AG09319 (cell line): ENCODE data around the gene LDAH.

Experiments
- DNase-seq: peaks from one replicate; pipeline ENCODE4 v3.0.0-alpha.2; 2010; ENCODE audit warnings: low read depth; ENCODE audit errors: extremely low read depth
- CTCF ChIP-seq: IDR thresholded peaks from 2 replicates; pipeline ENCODE4 v1.5.1; 2011; ENCODE audit warnings: low read depth, mild to moderate bottlenecking, inconsistent platforms, low read length, moderate library complexity

Gene LDAH

GRCh38 chr2:20759487-20759886, 63.4 kb downstream of the LDAH start:
- TF ChIP-seq CTCF = no peak
- no peak for DNase-seq

- no peak for DNase-seq
- TF ChIP-seq CTCF = no peak
Measured at GRCh38 chr2:20758997-20759396, 63.9 kb downstream of the LDAH start.

- no peak for DNase-seq
- no peak for TF ChIP-seq CTCF
Measured at GRCh38 chr2:20757405-20758090, 65.4 kb downstream of the LDAH start.

DNA sequence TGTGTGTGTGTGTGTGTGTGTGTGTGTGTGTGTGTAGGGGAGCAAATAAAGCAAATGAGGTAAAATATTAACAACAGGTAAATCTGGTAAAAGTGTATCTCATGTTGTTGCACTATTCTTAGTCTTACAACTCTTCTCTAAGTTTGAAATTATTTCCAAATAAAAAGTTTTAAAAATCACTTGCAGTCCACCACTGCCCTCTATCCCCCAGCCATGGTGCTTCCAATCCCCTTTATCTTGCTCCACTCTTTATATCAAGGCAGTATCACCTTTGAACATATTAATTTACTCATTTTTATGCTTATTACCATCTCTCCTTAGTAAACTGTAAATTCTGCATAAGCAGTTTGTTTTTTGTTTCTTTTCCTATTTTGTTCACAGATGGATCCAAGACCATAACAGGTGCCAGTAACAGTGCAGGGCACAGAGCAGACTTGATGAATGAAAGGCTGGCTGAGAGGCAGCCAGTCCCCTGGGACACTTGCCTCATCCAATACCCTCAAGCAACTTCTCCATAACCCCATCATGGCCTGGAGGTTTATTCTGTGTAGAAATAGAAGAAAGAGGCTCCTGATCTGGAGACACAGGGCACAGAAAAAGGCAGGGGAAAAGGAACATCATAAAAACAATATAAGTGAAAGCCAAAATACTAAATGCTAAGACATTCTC, 67.6 kb downstream of the LDAH start:
- DNase-seq = no peak
- no peak; the same call in 1 of the 2 replicates for TF ChIP-seq CTCF

DNA sequence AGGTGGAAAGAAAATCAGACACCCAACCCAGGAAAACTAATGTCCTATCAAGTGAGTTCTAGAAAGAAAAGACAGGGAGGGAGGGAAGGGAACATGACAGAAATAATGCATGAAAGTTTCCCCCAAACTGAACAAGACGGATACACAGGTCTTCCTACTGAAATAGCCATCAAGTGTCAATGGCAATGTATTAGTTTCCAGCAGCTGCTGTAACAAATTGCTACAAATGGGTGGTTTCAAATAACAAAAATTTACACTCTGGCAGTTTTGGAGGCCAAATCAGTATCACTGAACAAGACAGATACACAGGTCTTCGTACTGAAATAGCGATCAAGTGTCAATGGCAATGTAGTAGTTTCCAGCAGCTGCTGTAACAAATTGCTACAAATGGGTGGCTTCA, 70.6 kb downstream of the LDAH start:
- no peak for TF ChIP-seq CTCF
- no peak for DNase-seq

GRCh38 chr2:20747317-20747716, 75.6 kb downstream of the LDAH start:
- TF ChIP-seq CTCF = no peak
- DNase-seq = no peak

GRCh38 chr2:20745924-20746555, 76.9 kb downstream of the LDAH start:
- no peak for DNase-seq
- TF ChIP-seq CTCF = no peak
